HepG2 (cell line): Measurements from ENCODE around the gene TOM1L2. TPM values are rescaled to one million over a fixed set of nuclear protein-coding genes. Genes with fewer than 3 reads are reported as not detected.

Source experiments
- ATAC-seq: fragments of 200-7000 bp; cut with Tn5 transposase; 3 replicates; pipeline ENCODE4 v1.9.1; 2020; ENCODE audit warnings: mild to moderate bottlenecking, moderate library complexity
- BruUV-seq: library from RNA; stranded (reverse); fragments of 400-500 nt; replicated peaks from 2 replicates; lab custom pipeline; 2021; lab: Mats Ljungman, UMichigan
- CTCF ChIA-PET: fragments of 300-600 bp; formaldehyde crosslinking; extraction: SDS; loops from one replicate; lab custom pipeline; 2021; ENCODE audit warnings: low total read pairs, inconsistent platforms, low intra/inter-chr PET ratio; lab: Yijun Ruan, JAX
- POLR2A ChIA-PET: fragments of 350-600 bp; sonication (Branson Sonifier 250); formaldehyde crosslinking; loops from one replicate; lab custom pipeline; 2020; ENCODE audit warnings: antibody characterized with exemption, inconsistent platforms; lab: Yijun Ruan, JAX
- DNase-seq: peaks from one replicate; pipeline ENCODE4 v3.0.0-alpha.2; 2015; ENCODE audit warnings: low spot score
- FAIRE-seq: peaks from 3 replicates; lab custom pipeline; 2011; peaks lifted over from hg19 to GRCh38; lab: Jason Lieb, UNC
- H2AFZ ChIP-seq: one replicate; pipeline ENCODE4 v1.6.1; 2011; ENCODE audit warnings: low read length, inconsistent platforms
- H3K27ac ChIP-seq: fragments of 300-600 bp; 3 replicates; pipeline ENCODE4 v1.8.0; 2011; ENCODE audit warnings: mixed run types, mild to moderate bottlenecking, mixed read lengths, low read length, inconsistent platforms; ENCODE audit not compliant: insufficient read depth; ENCODE audit errors: extremely low read length
- H3K27me3 ChIP-seq, 2 experiments: fragments of 200-600 bp in 1 of 2; 2 replicates in 1 of 2; 3 replicates in 1 of 2; pipeline versions ENCODE4 v1.6.0 to v1.8.0; 2011; ENCODE audit warnings: low read length in 2 of 2, mild to moderate bottlenecking in 2 of 2, moderate library complexity in 2 of 2, inconsistent platforms in 1 of 2; ENCODE audit not compliant: insufficient read depth in 2 of 2, control insufficient read depth in 1 of 2
- H3K36me3 ChIP-seq, 2 experiments: fragments of 200-600 bp in 1 of 2; replicated peaks in 1 of 2; 2 replicates in 1 of 2; 3 replicates in 1 of 2; pipeline versions ENCODE4 v1.5.1 to v1.8.0; 2011; ENCODE audit warnings: low read length in 2 of 2, inconsistent platforms in 1 of 2; ENCODE audit not compliant: insufficient read depth in 2 of 2, control insufficient read depth in 1 of 2
- H3K4me1 ChIP-seq: 2 replicates; pipeline ENCODE4 v1.5.1; 2012; ENCODE audit warnings: low read length, inconsistent platforms; ENCODE audit not compliant: insufficient read depth
- H3K4me2 ChIP-seq: 2 replicates; pipeline ENCODE4 v1.6.0; 2011; ENCODE audit warnings: low read depth, low read length, inconsistent platforms
- H3K4me3 ChIP-seq, 3 experiments: fragments of 200-600 bp in 1 of 3; sonication (generic), shearing (Covaris generic) in 1 of 3; replicated peaks in 1 of 3; 2 replicates each; pipeline ENCODE4 v1.5.1; 2011 to 2016; ENCODE audit warnings: low read length in 3 of 3, inconsistent platforms in 2 of 3, low read depth in 2 of 3, mild to moderate bottlenecking in 2 of 3, control low read depth in 1 of 3, mixed read lengths in 1 of 3; ENCODE audit not compliant: insufficient read depth in 1 of 3
- H3K79me2 ChIP-seq: one replicate; pipeline ENCODE4 v1.6.1; 2011; ENCODE audit warnings: low read length, inconsistent platforms; ENCODE audit not compliant: insufficient read depth
- H3K9ac ChIP-seq: 2 replicates; pipeline ENCODE4 v1.6.0; 2011; ENCODE audit warnings: mild to moderate bottlenecking, low read depth, low read length, inconsistent platforms; ENCODE audit not compliant: insufficient read depth
- H3K9me3 ChIP-seq: 2 replicates; pipeline ENCODE4 v1.5.1; 2012; ENCODE audit warnings: mild to moderate bottlenecking, low read length
- H4K20me1 ChIP-seq: 2 replicates; pipeline ENCODE4 v1.6.0; 2011; ENCODE audit warnings: inconsistent platforms, mild to moderate bottlenecking, low read length, moderate library complexity; ENCODE audit not compliant: insufficient read depth
- CAMTA2 ChIP-seq: sonication (generic); formaldehyde crosslinking; IDR thresholded peaks from 2 replicates; pipeline ENCODE4 v1.4.0; 2020; ENCODE audit warnings: mild to moderate bottlenecking, missing genetic modification reagents, borderline replicate concordance
- POLR2AphosphoS5 ChIP-seq: IDR thresholded peaks from 2 replicates; pipeline ENCODE4 v1.6.1; 2012; ENCODE audit warnings: low read depth, low read length
- RAD51 ChIP-seq: fragments of 450-650 bp; IDR thresholded peaks from 2 replicates; pipeline ENCODE4 v1.6.1; 2016; ENCODE audit warnings: borderline replicate concordance
- RELA ChIP-seq: sonication (generic); formaldehyde crosslinking; IDR thresholded peaks from 2 replicates; pipeline ENCODE4 v1.4.0; 2020; ENCODE audit warnings: missing genetic modification reagents
- SP2 ChIP-seq: sonication (generic); formaldehyde crosslinking; IDR thresholded peaks from 2 replicates; pipeline ENCODE4 v1.5.1; 2020; ENCODE audit warnings: mild to moderate bottlenecking, missing genetic modification reagents
- TAF1 ChIP-seq: sonication (generic); formaldehyde crosslinking; IDR thresholded peaks from 2 replicates; pipeline ENCODE4 v1.4.0; 2020; ENCODE audit warnings: missing genetic modification reagents
- TBP ChIP-seq: sonication (generic); formaldehyde crosslinking; IDR thresholded peaks from 2 replicates; pipeline ENCODE4 v1.5.0; 2020; ENCODE audit warnings: missing genetic modification reagents
- THAP8 ChIP-seq: sonication (generic); formaldehyde crosslinking; IDR thresholded peaks from 2 replicates; pipeline ENCODE4 v1.5.1; 2020; ENCODE audit warnings: missing genetic modification reagents, mild to moderate bottlenecking, borderline replicate concordance
- ZBTB2 ChIP-seq: sonication (generic); formaldehyde crosslinking; IDR thresholded peaks from 2 replicates; pipeline ENCODE4 v1.8.0; 2022; ENCODE audit warnings: low read depth, missing genetic modification reagents
- ZFYVE20 ChIP-seq: sonication (generic); formaldehyde crosslinking; IDR thresholded peaks from 2 replicates; pipeline ENCODE4 v1.8.0; 2023; ENCODE audit warnings: low read depth, mild to moderate bottlenecking, moderate library complexity, missing genetic modification reagents, borderline replicate concordance
- ZNF101 ChIP-seq: sonication (generic); formaldehyde crosslinking; IDR thresholded peaks from 2 replicates; pipeline ENCODE4 v1.4.0; 2020; ENCODE audit warnings: mild to moderate bottlenecking, low read depth, missing genetic modification reagents, borderline replicate concordance
- ZNF253 ChIP-seq: sonication (generic); formaldehyde crosslinking; IDR thresholded peaks from 2 replicates; pipeline ENCODE4 v1.8.0; 2022; ENCODE audit warnings: mild to moderate bottlenecking, missing genetic modification reagents, borderline replicate concordance
- ZNF550 ChIP-seq: sonication (generic); formaldehyde crosslinking; IDR thresholded peaks from 2 replicates; pipeline ENCODE4 v1.4.0; 2020; ENCODE audit warnings: mild to moderate bottlenecking, missing genetic modification reagents, borderline replicate concordance
- ZNF574 ChIP-seq: sonication (generic); formaldehyde crosslinking; IDR thresholded peaks from 2 replicates; pipeline ENCODE4 v1.4.0; 2020; ENCODE audit warnings: missing genetic modification reagents
- ZNF652 ChIP-seq: IDR thresholded peaks from 2 replicates; pipeline ENCODE4 v1.6.1; 2016; ENCODE audit warnings: low read depth, borderline replicate concordance
- ZNF841 ChIP-seq: sonication (generic); formaldehyde crosslinking; IDR thresholded peaks from 2 replicates; pipeline ENCODE4 v1.8.1; 2023; ENCODE audit warnings: missing genetic modification reagents, borderline replicate concordance
- ZUFSP ChIP-seq: sonication (generic); formaldehyde crosslinking; IDR thresholded peaks from 2 replicates; pipeline ENCODE4 v1.9.0; 2021; ENCODE audit warnings: missing genetic modification reagents, mild to moderate bottlenecking, borderline replicate concordance
- WGBS: methylation state at CpG from one replicate; pipeline ENCODE4 v1.1.6; 2017; ENCODE audit warnings: low lambda C conversion rate; 5-methylcytosine and 5-hydroxymethylcytosine counted together
- in situ Hi-C: cut with HindIII; loops from 2 replicates; pipeline ENCODE4 v1.10.0; 2017; ENCODE audit warnings: low pct_unique_long_range_greater_than_20kb; ENCODE audit not compliant: extremely low pct_ligation_motif_present
- intact Hi-C: fragments of 100-400 bp; cut with micrococcal nuclease; formaldehyde crosslinking; loops from one replicate; pipeline ENCODE4 v1.10.0; 2022; ENCODE audit not compliant: unreplicated experiment
- polyA plus RNA-seq, 8 experiments: library from polyadenylated mRNA; depleted of rRNA in 3 of 8; stranded (reverse) in 7 of 8; unstranded in 1 of 8; fragments of >200 nt; fragmentation: Illumina TruSeq in 4 of 8; extraction: Trizol in 4 of 8; gene quantifications; 2 replicates each; pipeline versions ENCODE4 v1.2.1 to v1.2.3, GENCODE V29; 2011 to 2016; ENCODE audit warnings: low read depth in 4 of 8, missing spikeins in 1 of 8, mixed read lengths in 1 of 8; ENCODE audit not compliant: insufficient read depth in 1 of 8
- total RNA-seq, 5 experiments: library from RNA; depleted of rRNA; stranded (reverse); fragments of >200 nt; fragmentation: Illumina TruSeq; extraction: Trizol; gene quantifications; 2 replicates each; pipeline ENCODE4 v1.2.3, GENCODE V29; 2016; ENCODE audit warnings: low read depth in 1 of 5

Gene TOM1L2
- total and polyA plus RNA-seq, 2 of the 13 experiments (the other 11 are each of a cell fraction or from before 2014, with no cell fraction given): 4.7 to 7.4 TPM

GRCh38 chr17:17884391-17885357 lies 87.5 kb downstream of the TOM1L2 start:
- Histone ChIP-seq H3K4me2 (no peak overlapping the region), H3K27me3 (no peaks in the 10 kb centered on the region), H3K36me3 (peaks cover 0 to 1% of the 10 kb centered on the region in 2 experiments; a peak in 2 of 5 replicates), H3K4me1 (no peaks in the 10 kb centered on the region), H3K27ac (no peak overlapping the region), H2AFZ (no peak overlapping the region), H3K9ac (no peak overlapping the region), H3K4me3 (no peak overlapping the region), H3K79me2 (no peaks in the 10 kb centered on the region), H4K20me1 (0 out of 2 replicates have a peak, but pooled peaks cover 3% of the 10 kb centered on the region), H3K9me3 (no peaks in the 10 kb centered on the region)
- intact Hi-C loops: no loop called here
- ATAC-seq (no peak), FAIRE-seq (no peak), DNase-seq (no peak)
- BruUV-seq: no TSS peak
- POLR2A ChIA-PET: no interaction called here
- in situ Hi-C loops: no loop called here
- 92% methylated on average over 15 of the region's 16 CpGs for WGBS
- CTCF ChIA-PET: no interaction called here
- TF ChIP-seq THAP8 (CRISPR knock-in tag) (no peak), SP2 (CRISPR knock-in tag) (no peak), RELA (no peak), ZNF841 (no peak), ZFYVE20 (CRISPR knock-in tag) (no peak), ZNF652 (no peak), ZBTB2 (CRISPR knock-in tag) (no peak), ZNF101 (CRISPR knock-in tag) (no peak), RAD51 (no peak), ZNF550 (CRISPR knock-in tag) (no peak), CAMTA2 (CRISPR knock-in tag) (no peak), TBP (CRISPR knock-in tag) (no peak), ZUFSP (CRISPR knock-in tag) (no peak), POLR2AphosphoS5 (no peak), ZNF253 (CRISPR knock-in tag) (no peak), ZNF574 (CRISPR knock-in tag) (no peak), TAF1 (CRISPR knock-in tag) (no peak)
